SJCRH30 (cell line): ENCODE results near the gene RTP3. TPM values are rescaled to one million over a fixed set of nuclear protein-coding genes. Genes with fewer than 3 reads are reported as not detected.
"Not testable (repeated sequence)": the region's sequence is repeated elsewhere in the genome, so short reads cannot be mapped to it uniquely, and the experiment has no call there.

Experiments
- DNase-seq, 2 experiments: peaks; one replicate each; pipeline ENCODE4 v3.0.0-alpha.2; 2015 to 2020
- H3K27ac ChIP-seq: fragments of 250-450 bp; sonication (Bioruptor Pico); 2 replicates; pipeline ENCODE4 v1.5.1; 2020; ENCODE audit warnings: mild to moderate bottlenecking, moderate library complexity
- H3K27me3 ChIP-seq: fragments of 250-450 bp; sonication (Bioruptor Pico); 2 replicates; pipeline ENCODE4 v1.5.1; 2020; ENCODE audit warnings: mild to moderate bottlenecking, moderate library complexity
- H3K36me3 ChIP-seq: fragments of 250-450 bp; sonication (Bioruptor Pico); 2 replicates; pipeline ENCODE4 v1.5.1; 2020; ENCODE audit warnings: mild to moderate bottlenecking, moderate library complexity
- H3K4me1 ChIP-seq: fragments of 250-450 bp; sonication (Bioruptor Pico); 2 replicates; pipeline ENCODE4 v1.5.1; 2020; ENCODE audit warnings: mild to moderate bottlenecking, moderate library complexity
- H3K4me3 ChIP-seq: fragments of 250-450 bp; sonication (Bioruptor Pico); 2 replicates; pipeline ENCODE4 v1.5.1; 2020; ENCODE audit warnings: mild to moderate bottlenecking, moderate library complexity
- H3K9me3 ChIP-seq: fragments of 250-450 bp; sonication (Bioruptor Pico); replicated peaks from 2 replicates; pipeline ENCODE4 v1.5.1; 2020; ENCODE audit warnings: mild to moderate bottlenecking, moderate library complexity
- total RNA-seq: library from RNA; depleted of rRNA; stranded (reverse); fragments of >200 nt; shearing (Covaris generic); gene quantifications from 2 replicates; pipeline ENCODE4 v1.2.3, GENCODE V29; 2014

Gene RTP3
- total RNA-seq, 1 experiment from 2014 or later = not detected

DNA sequence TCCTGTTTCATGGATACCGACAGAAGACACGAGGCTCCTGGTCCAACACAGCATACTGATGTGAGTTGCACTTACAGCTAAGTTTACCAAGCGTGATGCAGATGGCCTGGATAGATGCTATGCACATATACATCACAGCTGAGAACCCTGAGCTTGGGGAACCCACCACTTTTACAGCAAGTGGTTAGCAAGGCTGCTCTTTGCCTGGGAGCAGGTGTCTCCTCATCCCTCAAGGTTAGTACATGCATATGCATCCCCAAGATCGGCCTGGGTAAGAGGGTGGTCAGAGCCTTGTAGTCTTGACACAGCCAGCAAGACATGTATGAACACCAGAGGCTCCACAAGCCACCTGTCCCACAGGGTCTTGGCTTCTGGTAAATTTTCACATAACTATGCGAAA lies 40.0 kb downstream of the RTP3 start:
- H3K27ac ChIP-seq = no peak overlapping the region
- H3K4me3 ChIP-seq = no peak overlapping the region
- no peaks in the 10 kb centered on the region for H3K9me3 ChIP-seq
- no peaks in the 10 kb centered on the region for H3K36me3 ChIP-seq
- no peaks in the 10 kb centered on the region for H3K27me3 ChIP-seq
- H3K4me1 ChIP-seq = no peaks in the 10 kb centered on the region
- no peak for DNase-seq

DNA sequence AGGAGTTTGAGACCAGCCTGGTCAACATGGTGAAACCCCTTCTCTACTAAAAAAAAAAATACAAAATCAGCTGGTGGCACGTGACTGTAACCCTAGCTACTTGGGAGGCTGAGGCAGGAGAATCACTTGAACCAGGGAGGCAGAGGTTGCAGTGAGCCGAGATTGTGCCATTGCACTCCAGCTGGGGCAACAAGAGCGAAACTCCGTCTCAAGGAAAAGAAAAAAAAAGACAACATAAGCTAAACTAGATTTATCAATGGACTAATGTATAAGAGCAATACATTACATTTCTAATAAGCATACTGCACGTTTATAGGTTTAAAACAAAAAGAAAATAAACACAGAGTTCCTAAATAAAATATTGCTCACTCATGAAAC lies 40.6 kb downstream of the RTP3 start:
- H3K27ac ChIP-seq, H3K4me3 ChIP-seq, DNase-seq, H3K27me3 ChIP-seq, H3K9me3 ChIP-seq, H3K4me1 ChIP-seq, H3K36me3 ChIP-seq: not testable (repeated sequence)

DNA sequence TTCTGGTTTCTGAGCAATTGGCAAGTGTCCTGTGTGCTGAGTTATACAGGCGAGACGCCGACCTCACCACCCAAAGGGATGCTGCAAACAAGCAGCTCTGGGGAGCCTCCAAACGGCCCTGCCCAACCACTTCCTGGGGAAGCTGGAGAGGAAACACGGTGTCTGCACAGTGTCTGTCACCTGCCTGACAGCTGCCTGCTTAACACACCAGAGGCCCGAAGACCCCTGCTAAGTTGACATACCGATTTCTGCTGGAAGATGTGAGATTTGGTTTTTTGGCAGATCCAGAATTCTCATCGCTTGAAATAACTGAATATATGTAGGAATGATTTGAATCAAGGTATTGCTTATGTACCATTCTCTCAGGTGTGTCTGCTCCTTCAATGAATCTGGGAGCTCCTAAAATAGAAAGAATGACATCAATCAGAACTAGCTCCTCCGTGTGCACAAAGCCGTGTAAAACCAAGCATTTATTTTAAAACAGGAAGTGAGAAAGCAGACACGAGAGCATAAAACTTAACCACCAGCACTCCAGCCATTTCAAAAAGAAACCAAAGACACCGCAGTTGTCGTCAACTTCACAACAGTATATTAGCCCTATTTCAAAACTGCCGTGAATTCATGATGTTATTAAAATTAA lies 41.1 kb downstream of the RTP3 start:
- no peaks in the 10 kb centered on the region for H3K27me3 ChIP-seq
- H3K27ac ChIP-seq = no peak overlapping the region
- H3K4me3 ChIP-seq = no peak overlapping the region
- H3K36me3 ChIP-seq = no peaks in the 10 kb centered on the region
- no peak for DNase-seq
- H3K9me3 ChIP-seq = no peaks in the 10 kb centered on the region
- H3K4me1 ChIP-seq = no peaks in the 10 kb centered on the region

GRCh38 chr3:46539443-46540005 lies 41.7 kb downstream of the RTP3 start:
- no peaks in the 10 kb centered on the region for H3K36me3 ChIP-seq
- no peaks in the 10 kb centered on the region for H3K27me3 ChIP-seq
- no peaks in the 10 kb centered on the region for H3K4me1 ChIP-seq
- no peak overlapping the region for H3K4me3 ChIP-seq
- DNase-seq = no peak
- no peak overlapping the region for H3K27ac ChIP-seq
- H3K9me3 ChIP-seq = no peaks in the 10 kb centered on the region

DNA sequence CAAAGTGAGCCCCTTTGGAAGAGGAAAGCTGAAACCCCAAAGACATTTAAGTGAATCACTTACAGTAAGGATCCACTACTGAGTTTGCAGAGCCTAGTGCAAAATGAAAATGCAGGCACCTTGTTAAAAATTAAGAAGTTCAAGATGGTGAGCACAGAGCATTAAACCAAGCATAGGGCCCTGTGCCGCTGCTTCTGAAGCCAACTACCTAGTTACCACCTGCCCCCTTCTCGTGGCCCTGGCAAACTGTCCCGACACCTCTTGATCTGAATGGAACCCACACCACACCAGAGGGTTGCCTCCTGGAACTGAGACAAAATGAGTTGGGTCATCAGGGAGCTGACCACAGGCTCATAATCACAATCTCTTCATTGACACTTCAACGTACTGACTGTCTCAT lies 42.8 kb downstream of the RTP3 start:
- Histone ChIP-seq H3K27me3 (no peaks in the 10 kb centered on the region), H3K27ac (no peak overlapping the region), H3K9me3 (no peaks in the 10 kb centered on the region), H3K4me3 (no peak overlapping the region), H3K4me1 (no peaks in the 10 kb centered on the region), H3K36me3 (no peaks in the 10 kb centered on the region)
- no peak for DNase-seq

DNA sequence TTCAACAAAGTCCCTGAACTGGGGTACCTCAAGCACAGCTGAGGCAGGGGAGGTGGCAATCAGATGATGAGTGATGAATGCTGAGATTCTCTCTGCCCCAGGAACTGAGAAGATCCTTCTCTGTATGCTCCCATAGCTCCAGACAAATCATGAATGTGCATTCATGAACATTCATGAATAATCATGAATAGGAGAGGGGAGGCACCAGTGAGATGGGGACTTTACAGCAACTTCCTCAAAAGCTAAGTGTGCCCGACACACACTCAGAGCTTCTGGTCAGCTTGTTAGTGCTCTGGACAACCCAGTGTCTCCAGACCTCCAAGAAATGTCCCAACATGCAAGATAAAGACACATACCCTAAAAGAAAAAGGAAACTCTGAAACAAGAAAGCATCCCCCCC lies 44.1 kb downstream of the RTP3 start:
- no peaks in the 10 kb centered on the region for H3K9me3 ChIP-seq

GRCh38 chr3:46542344-46542743 lies 44.6 kb downstream of the RTP3 start:
- Histone ChIP-seq H3K27me3 (no peaks in the 10 kb centered on the region), H3K4me3 (no peak overlapping the region), H3K4me1 (no peaks in the 10 kb centered on the region), H3K9me3 (no peaks in the 10 kb centered on the region), H3K27ac (no peak overlapping the region), H3K36me3 (no peaks in the 10 kb centered on the region)
- DNase-seq = no peak

More for the DNA sequence above, 44.1 kb downstream of the RTP3 start:
- H3K36me3 ChIP-seq = no peaks in the 10 kb centered on the region
- no peak overlapping the region for H3K4me3 ChIP-seq
- H3K27me3 ChIP-seq = no peaks in the 10 kb centered on the region
- H3K4me1 ChIP-seq = no peaks in the 10 kb centered on the region
- H3K27ac ChIP-seq = no peak overlapping the region
- DNase-seq = no peak

DNA sequence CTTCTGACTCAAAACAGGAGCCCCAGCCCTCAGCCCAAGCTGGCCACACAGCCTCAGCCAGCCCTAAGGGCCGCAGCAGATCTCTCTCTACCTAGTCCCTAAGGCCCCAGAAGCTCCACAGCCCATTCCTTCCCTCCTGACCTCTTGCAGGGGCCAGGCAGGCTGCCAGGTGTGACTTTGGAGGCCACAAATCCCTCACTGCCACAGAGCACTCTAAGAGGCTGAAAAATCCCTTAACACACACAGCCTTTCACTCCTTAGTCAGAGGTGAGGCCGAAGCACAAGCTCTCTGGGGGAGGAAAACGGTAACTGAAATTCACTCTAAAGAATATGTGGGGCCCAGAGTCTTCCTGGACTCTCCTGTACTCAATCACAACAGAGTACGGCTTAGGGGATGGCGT lies 45.0 kb downstream of the RTP3 start:
- Histone ChIP-seq H3K4me1 (no peaks in the 10 kb centered on the region), H3K27me3 (no peaks in the 10 kb centered on the region), H3K4me3 (no peak overlapping the region), H3K27ac (no peak overlapping the region), H3K36me3 (no peaks in the 10 kb centered on the region), H3K9me3 (no peaks in the 10 kb centered on the region)
- no peak for DNase-seq

DNA sequence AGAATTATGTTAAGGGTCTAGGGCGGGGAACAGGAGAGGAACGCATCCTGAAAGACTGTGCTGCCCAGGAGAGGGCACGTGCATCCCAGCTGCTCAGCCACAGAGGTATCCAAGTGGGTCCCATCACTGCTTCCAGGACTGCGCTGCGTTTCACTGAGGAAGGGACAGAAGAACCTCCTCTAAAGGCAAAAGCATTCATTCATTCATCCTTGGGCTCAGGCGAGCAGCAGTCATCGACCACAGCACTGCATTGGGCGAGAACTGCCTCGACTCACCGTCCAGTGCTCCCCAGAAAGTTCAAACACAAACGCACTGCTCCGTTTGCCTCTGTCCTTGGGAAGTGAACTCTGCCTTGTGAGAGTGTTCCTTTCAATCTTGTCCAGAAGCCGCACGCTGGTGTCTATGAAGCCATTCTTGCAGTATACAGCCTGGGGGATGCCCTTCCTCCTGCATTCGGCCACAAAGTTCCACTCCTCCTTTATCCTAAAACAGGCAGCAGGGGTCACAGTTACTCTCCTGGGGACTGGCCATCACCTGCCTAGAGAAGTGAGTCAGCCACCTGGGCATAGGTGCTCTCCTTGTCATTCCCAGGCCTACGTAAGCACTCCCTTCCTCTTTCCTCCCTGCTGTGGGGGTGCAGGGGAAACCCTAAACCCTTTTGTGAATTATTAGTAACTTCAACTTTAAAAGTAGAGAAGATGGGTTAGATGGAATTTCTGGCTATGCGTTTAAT lies 47.2 kb downstream of the RTP3 start:
- no peaks in the 10 kb centered on the region for H3K9me3 ChIP-seq
- no peak for DNase-seq
- H3K4me1 ChIP-seq = no peaks in the 10 kb centered on the region
- no peak overlapping the region for H3K27ac ChIP-seq
- no peaks in the 10 kb centered on the region for H3K36me3 ChIP-seq
- no peak overlapping the region for H3K4me3 ChIP-seq
- H3K27me3 ChIP-seq = no peaks in the 10 kb centered on the region

- Histone ChIP-seq H3K27ac (no peak overlapping the region), H3K36me3 (no peaks in the 10 kb centered on the region), H3K4me3 (no peak overlapping the region), H3K27me3 (no peaks in the 10 kb centered on the region), H3K9me3 (no peaks in the 10 kb centered on the region), H3K4me1 (no peaks in the 10 kb centered on the region)
- DNase-seq = no peak
Measured at GRCh38 chr3:46545818-46546630, 48.2 kb downstream of the RTP3 start.

GRCh38 chr3:46546896-46547440 lies 49.2 kb downstream of the RTP3 start:
- no peaks in the 10 kb centered on the region for H3K9me3 ChIP-seq
- no peaks in the 10 kb centered on the region for H3K27me3 ChIP-seq
- H3K36me3 ChIP-seq = no peaks in the 10 kb centered on the region
- no peak overlapping the region for H3K4me3 ChIP-seq
- no peak for DNase-seq
- H3K4me1 ChIP-seq = no peaks in the 10 kb centered on the region
- no peak overlapping the region for H3K27ac ChIP-seq

DNA sequence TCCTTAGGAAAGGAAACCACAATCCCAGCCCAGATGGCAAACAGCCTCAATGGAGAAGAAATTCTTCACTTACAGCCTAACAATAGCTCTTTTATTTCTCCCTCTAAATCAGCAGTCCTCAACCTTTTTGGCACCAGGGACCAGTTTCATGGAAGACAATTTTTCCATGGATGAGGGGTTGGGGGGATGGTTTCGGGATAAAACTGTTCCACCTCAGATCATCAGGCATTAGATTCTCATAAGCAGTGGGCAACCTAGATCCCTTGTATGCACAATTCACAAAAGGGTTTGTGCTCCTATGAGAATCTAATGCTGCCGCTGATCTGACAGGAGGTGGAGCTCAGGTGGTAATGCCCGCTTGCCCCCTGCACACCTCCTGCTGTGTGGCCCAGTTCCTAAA lies 50.8 kb downstream of the RTP3 start:
- H3K36me3 ChIP-seq, H3K27me3 ChIP-seq, H3K4me3 ChIP-seq, H3K27ac ChIP-seq, DNase-seq, H3K4me1 ChIP-seq, H3K9me3 ChIP-seq: not testable (repeated sequence)

DNA sequence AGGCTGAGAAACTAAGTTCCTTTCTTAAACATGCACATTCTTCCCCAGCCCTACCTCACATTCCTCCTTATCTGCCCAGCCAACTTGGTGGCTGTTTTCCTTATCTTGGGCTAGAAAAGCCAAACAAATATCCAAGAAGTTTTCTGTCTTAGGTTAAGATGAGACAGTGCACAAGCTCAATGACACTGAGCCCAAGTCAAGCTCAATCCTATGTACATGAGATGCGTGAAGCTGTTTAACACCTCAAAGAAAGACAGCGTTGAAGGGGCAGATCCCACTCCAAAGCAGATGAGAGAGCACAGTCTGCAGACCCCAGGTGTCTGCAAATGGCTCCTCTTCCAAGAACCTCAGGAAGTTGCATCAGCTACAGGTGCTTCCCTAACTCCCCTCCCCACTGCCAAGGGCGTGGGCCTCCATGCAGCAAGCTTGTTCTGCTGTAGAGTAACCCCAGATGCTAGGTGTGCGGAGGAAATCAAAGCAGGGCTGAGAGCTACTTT lies 51.7 kb downstream of the RTP3 start:
- H3K4me3 ChIP-seq = no peak overlapping the region
- H3K9me3 ChIP-seq = no peaks in the 10 kb centered on the region
- no peak overlapping the region for H3K27ac ChIP-seq
- H3K36me3 ChIP-seq = no peaks in the 10 kb centered on the region
- H3K27me3 ChIP-seq = no peaks in the 10 kb centered on the region
- no peak for DNase-seq
- no peaks in the 10 kb centered on the region for H3K4me1 ChIP-seq

DNA sequence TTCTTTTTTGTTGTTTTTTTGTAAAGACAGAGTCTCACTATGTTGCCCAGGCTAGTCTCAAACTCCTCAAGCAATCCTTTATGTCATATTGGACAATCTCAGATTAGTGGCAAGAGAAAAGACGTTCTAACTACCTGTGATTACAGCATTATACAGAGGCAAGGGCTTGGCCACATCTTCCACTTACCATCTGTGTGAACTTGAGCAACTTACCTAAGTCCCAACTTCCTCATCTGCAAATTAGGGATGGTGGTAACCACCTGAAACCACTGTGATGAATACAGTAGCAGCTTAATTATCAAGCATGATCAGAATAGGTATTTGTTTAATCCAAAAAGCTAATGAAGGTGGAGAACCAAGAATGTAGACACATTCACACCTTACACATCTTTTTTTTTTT lies 52.2 kb downstream of the RTP3 start:
- H3K4me3 ChIP-seq = no peak overlapping the region
- H3K4me1 ChIP-seq = no peaks in the 10 kb centered on the region
- no peaks in the 10 kb centered on the region for H3K27me3 ChIP-seq
- no peaks in the 10 kb centered on the region for H3K36me3 ChIP-seq
- H3K27ac ChIP-seq = no peak overlapping the region
- no peaks in the 10 kb centered on the region for H3K9me3 ChIP-seq
- DNase-seq = no peak
